Measurements from ENCODE around the gene CCDC134. TPM values are rescaled to one million over a fixed set of nuclear protein-coding genes. Genes with fewer than 3 reads are reported as not detected.

CCDC134 gene
- total RNA-seq, 1 donor from 2014 or later = 11.3 TPM

- Histone ChIP-seq H4K20me1 (ENCODE audit: insufficient read depth, low read length) (peaks cover 7% of the 10 kb centered on the region), H3K27ac (ENCODE audit: low read depth, low read length) (no peak overlapping the region), H2AFZ (ENCODE audit: low read depth, low read length) (no peak overlapping the region), H3K4me3 (ENCODE audit: insufficient read depth, low read depth, low read length) (no peak overlapping the region), H3K4me2 (ENCODE audit: low read length) (no peak overlapping the region), H3K27me3 (ENCODE audit: insufficient read depth, low read length) (no peaks in the 10 kb centered on the region), H3K36me3 (ENCODE audit: insufficient read depth, low read length) (no peaks in the 10 kb centered on the region), H3K4me1 (ENCODE audit: insufficient read depth, low read length) (no peaks in the 10 kb centered on the region), H3K9me3 (ENCODE audit: insufficient read depth, low read depth, low read length) (no peaks in the 10 kb centered on the region), H3K79me2 (ENCODE audit: insufficient read depth, low read length) (peaks cover 3% of the 10 kb centered on the region), H3K9ac (ENCODE audit: low read length) (no peak overlapping the region)
- no peak overlapping the region for H3K27ac Mint-ChIP-seq (ENCODE audit: unreplicated experiment)
- H3K4me1 Mint-ChIP-seq (ENCODE audit: low read depth, unreplicated experiment) = no peaks in the 10 kb centered on the region
- TF ChIP-seq CTCF (IDR thresholded peaks at IDR 0.05; ENCODE audit: insufficient read depth, low read depth, low read length) (no peak), EZH2 (IDR thresholded peaks at IDR 0.05; ENCODE audit: insufficient read depth, low read length) (no peak)
- H3K27me3 Mint-ChIP-seq (ENCODE audit: low read depth, unreplicated experiment) = no peaks in the 10 kb centered on the region
- DNase-seq (ENCODE audit: low read depth) (no peak), FAIRE-seq (no peak)
- no peaks in the 10 kb centered on the region for H3K9me3 Mint-ChIP-seq (ENCODE audit: unreplicated experiment)
- no peak overlapping the region for H3K4me3 Mint-ChIP-seq (ENCODE audit: unreplicated experiment)
- peaks cover 11% of the 10 kb centered on the region for H3K36me3 Mint-ChIP-seq (ENCODE audit: low read depth, unreplicated experiment)
These were observed 7.9 kb downstream of the CCDC134 start for GRCh38 chr22:41808400-41808799.

GRCh38 chr22:41810022-41810421 lies 9.5 kb downstream of the CCDC134 start:
- H2AFZ ChIP-seq (ENCODE audit: low read depth, low read length) = no peak overlapping the region
- TF ChIP-seq CTCF (IDR thresholded peaks at IDR 0.05; ENCODE audit: insufficient read depth, low read depth, low read length) = no peak
- no peak for TF ChIP-seq EZH2 (IDR thresholded peaks at IDR 0.05; ENCODE audit: insufficient read depth, low read length)
- no peak overlapping the region for H3K27ac ChIP-seq (ENCODE audit: low read depth, low read length)
- peaks cover 3% of the 10 kb centered on the region for H3K79me2 ChIP-seq (ENCODE audit: insufficient read depth, low read length)
- no peaks in the 10 kb centered on the region for H3K27me3 Mint-ChIP-seq (ENCODE audit: low read depth, unreplicated experiment)
- no peaks in the 10 kb centered on the region for H3K27me3 ChIP-seq (ENCODE audit: insufficient read depth, low read length)
- H3K36me3 ChIP-seq (ENCODE audit: insufficient read depth, low read length) = no peaks in the 10 kb centered on the region
- no peak overlapping the region for H3K9ac ChIP-seq (ENCODE audit: low read length)
- DNase-seq (ENCODE audit: low read depth) (no peak), FAIRE-seq (no peak)
- H3K36me3 Mint-ChIP-seq (ENCODE audit: low read depth, unreplicated experiment) = peaks cover 13% of the 10 kb centered on the region
- H3K4me2 ChIP-seq (ENCODE audit: low read length) = no peak overlapping the region
- H3K4me3 ChIP-seq (ENCODE audit: insufficient read depth, low read depth, low read length) = no peak overlapping the region
- peaks cover 7% of the 10 kb centered on the region for H4K20me1 ChIP-seq (ENCODE audit: insufficient read depth, low read length)
- H3K4me3 Mint-ChIP-seq (ENCODE audit: unreplicated experiment) = no peak overlapping the region
- H3K9me3 ChIP-seq (ENCODE audit: insufficient read depth, low read depth, low read length) = no peaks in the 10 kb centered on the region
- H3K4me1 ChIP-seq (ENCODE audit: insufficient read depth, low read length) = no peaks in the 10 kb centered on the region
- H3K27ac Mint-ChIP-seq (ENCODE audit: unreplicated experiment) = no peak overlapping the region
- no peaks in the 10 kb centered on the region for H3K4me1 Mint-ChIP-seq (ENCODE audit: low read depth, unreplicated experiment)
- H3K9me3 Mint-ChIP-seq (ENCODE audit: unreplicated experiment) = no peaks in the 10 kb centered on the region

- no peaks in the 10 kb centered on the region for H3K4me1 Mint-ChIP-seq (ENCODE audit: low read depth, unreplicated experiment)
- TF ChIP-seq EZH2 (IDR thresholded peaks at IDR 0.05; ENCODE audit: insufficient read depth, low read length) = no peak
- no peak for TF ChIP-seq CTCF (IDR thresholded peaks at IDR 0.05; ENCODE audit: insufficient read depth, low read depth, low read length)
These were observed 12.5 kb downstream of the CCDC134 start for GRCh38 chr22:41812805-41813545.

More at GRCh38 chr22:41812805-41813545, 12.5 kb downstream of the CCDC134 start:
- H4K20me1 ChIP-seq (ENCODE audit: insufficient read depth, low read length) = peaks cover 7% of the 10 kb centered on the region
- no peak overlapping the region for H3K27ac ChIP-seq (ENCODE audit: low read depth, low read length)
- no peak overlapping the region for H3K9ac ChIP-seq (ENCODE audit: low read length)
- H3K36me3 ChIP-seq (ENCODE audit: insufficient read depth, low read length) = no peaks in the 10 kb centered on the region
- H3K4me1 ChIP-seq (ENCODE audit: insufficient read depth, low read length) = no peaks in the 10 kb centered on the region
- Mint-ChIP-seq H3K36me3 (ENCODE audit: low read depth, unreplicated experiment) (peaks cover 15% of the 10 kb centered on the region), H3K27me3 (ENCODE audit: low read depth, unreplicated experiment) (no peaks in the 10 kb centered on the region), H3K27ac (ENCODE audit: unreplicated experiment) (no peak overlapping the region), H3K4me3 (ENCODE audit: unreplicated experiment) (no peak overlapping the region), H3K9me3 (ENCODE audit: unreplicated experiment) (no peaks in the 10 kb centered on the region)
- no peak overlapping the region for H3K4me2 ChIP-seq (ENCODE audit: low read length)
- FAIRE-seq (no peak), DNase-seq (ENCODE audit: low read depth) (no peak)
- H2AFZ ChIP-seq (ENCODE audit: low read depth, low read length) = no peak overlapping the region
- no peaks in the 10 kb centered on the region for H3K79me2 ChIP-seq (ENCODE audit: insufficient read depth, low read length)
- H3K9me3 ChIP-seq (ENCODE audit: insufficient read depth, low read depth, low read length) = no peaks in the 10 kb centered on the region
- H3K27me3 ChIP-seq (ENCODE audit: insufficient read depth, low read length) = no peaks in the 10 kb centered on the region
- no peak overlapping the region for H3K4me3 ChIP-seq (ENCODE audit: insufficient read depth, low read depth, low read length)
